Colonic mucosa (tissue), 4 donors: ENCODE measurements around the gene RASSF4. TPM values are rescaled to one million over a fixed set of nuclear protein-coding genes. Genes with fewer than 3 reads are reported as not detected.

Experiments
- DNase-seq: peaks from one replicate; pipeline ENCODE4 v3.0.0-alpha.2; 2020
- H3K27ac ChIP-seq: fragments of 200-600 bp; one replicate; pipeline ENCODE4 v1.8.0; 2021
- H3K27me3 ChIP-seq: fragments of 200-600 bp; one replicate; pipeline ENCODE4 v1.8.0; 2021
- H3K36me3 ChIP-seq: fragments of 200-600 bp; one replicate; pipeline ENCODE4 v1.8.0; 2021
- H3K4me1 ChIP-seq: fragments of 200-600 bp; one replicate; pipeline ENCODE4 v1.8.0; 2021; ENCODE audit warnings: mild to moderate bottlenecking
- H3K4me3 ChIP-seq: fragments of 200-600 bp; one replicate; pipeline ENCODE4 v1.8.0; 2021
- H3K9ac ChIP-seq, 2 donors: one replicate each; pipeline ENCODE4 v1.7.0; 2013; ENCODE audit warnings: control low read depth in 2 of 2, low read depth in 2 of 2, low read length in 2 of 2
- H3K9me3 ChIP-seq: fragments of 200-600 bp; one replicate; pipeline ENCODE4 v1.8.0; 2021
- CTCF ChIP-seq: fragments of 200-600 bp; IDR thresholded peaks from one replicate; pipeline ENCODE4 v1.8.0; 2022; ENCODE audit warnings: antibody characterized with exemption, mild to moderate bottlenecking
- intact Hi-C: fragments of 100-400 bp; cut with DNase I; formaldehyde crosslinking; loops from one replicate; pipeline ENCODE4 v1.14.1; 2022
- total RNA-seq, 2 donors: library from RNA; stranded (reverse); fragmentation: NEBNext Ultra II Directional in 1 of 2; extraction: Animal tissue kit (Norgen Biotek cat#: 25700) in 1 of 2; gene quantifications; one replicate each; pipeline ENCODE4 v1.2.1, GENCODE V29; 2021
- donor health status: healthy.
- donor health status: DM: no; HTN: no; CAD: no.
- donor health status: DM: no; HTN: no; CAD: no.

Gene RASSF4
- total RNA-seq, 2 donors from 2014 or later = 13.1 to 19.9 TPM

DNA sequence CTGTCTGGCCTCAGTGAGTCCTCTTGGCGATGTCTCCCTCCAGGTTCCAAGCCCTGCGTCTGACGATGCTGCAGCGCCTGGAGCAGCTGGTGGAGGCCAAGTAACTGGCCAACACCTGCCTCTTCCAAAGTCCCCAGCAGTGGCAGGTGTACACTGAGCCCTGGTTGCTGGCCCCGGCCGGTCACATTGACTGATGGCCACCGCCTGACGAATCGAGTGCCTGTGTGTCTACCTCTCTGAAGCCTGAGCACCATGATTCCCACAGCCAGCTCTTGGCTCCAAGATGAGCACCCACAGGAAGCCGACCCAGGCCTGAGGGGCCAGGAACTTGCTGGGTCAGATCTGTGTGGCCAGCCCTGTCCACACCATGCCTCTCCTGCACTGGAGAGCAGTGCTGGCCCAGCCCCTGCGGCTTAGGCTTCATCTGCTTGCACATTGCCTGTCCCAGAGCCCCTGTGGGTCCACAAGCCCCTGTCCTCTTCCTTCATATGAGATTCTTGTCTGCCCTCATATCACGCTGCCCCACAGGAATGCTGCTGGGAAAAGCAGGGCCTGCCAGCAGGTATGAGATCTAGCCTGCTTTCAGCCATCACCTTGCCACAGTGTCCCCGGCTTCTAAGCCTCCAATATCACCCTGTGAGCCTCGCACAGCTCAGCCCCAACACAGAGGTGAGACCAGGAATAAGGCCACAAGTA is 33.8 kb downstream of the RASSF4 start:
- TF ChIP-seq CTCF = no peak
- Histone ChIP-seq H3K9me3 (no peaks in the 10 kb centered on the region), H3K4me1 (no peaks in the 10 kb centered on the region), H3K36me3 (no peaks in the 10 kb centered on the region), H3K27me3 (no peaks in the 10 kb centered on the region), H3K4me3 (no peak overlapping the region), H3K27ac (no peak overlapping the region), H3K9ac (no peak overlapping the region)
- intact Hi-C loops = no loop called here
- no peak for DNase-seq

DNA sequence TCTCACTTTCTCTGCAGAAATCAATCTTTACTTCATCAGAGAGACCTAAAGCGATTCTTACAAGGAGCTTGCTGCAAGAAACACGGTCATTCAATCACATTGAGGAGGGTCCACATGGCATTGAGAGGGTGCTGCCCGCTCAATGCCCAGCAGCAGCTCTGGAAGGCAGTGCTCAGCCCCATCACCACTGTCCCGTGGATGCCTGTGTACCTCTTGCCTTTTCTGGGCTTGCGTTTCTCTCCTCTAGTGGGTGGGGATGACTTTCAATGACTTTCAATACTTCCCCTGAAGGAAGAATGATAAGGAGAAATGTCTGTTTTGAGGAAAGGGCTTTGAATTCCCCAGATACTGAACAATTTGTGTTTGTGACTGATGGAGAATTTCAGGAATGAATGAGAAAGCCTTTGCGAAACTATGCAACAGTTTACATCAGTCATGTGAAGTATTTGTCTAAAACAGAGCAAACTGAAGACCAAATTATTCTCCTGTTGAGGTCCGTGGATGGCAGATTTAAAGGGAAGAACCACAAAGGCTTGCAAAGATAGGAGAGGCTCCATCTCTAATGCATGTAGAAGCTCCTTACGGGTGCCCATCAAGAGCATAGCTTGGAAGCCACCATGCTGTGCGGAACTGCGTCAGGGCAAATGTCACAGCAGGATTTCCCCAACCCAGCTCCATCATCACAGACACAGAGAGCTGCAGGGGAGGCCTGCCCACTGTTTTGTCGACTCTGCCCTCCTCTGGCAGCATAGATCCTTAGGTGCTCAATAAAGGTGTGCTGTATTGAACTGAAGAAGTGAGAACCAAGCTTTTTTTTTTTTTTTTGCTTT is 34.5 kb downstream of the RASSF4 start:
- H3K9ac ChIP-seq = no peak overlapping the region
- no peak overlapping the region for H3K27ac ChIP-seq
- DNase-seq = no peak
- intact Hi-C loops = no loop called here
- H3K27me3 ChIP-seq = no peaks in the 10 kb centered on the region
- no peak for TF ChIP-seq CTCF
- no peaks in the 10 kb centered on the region for H3K4me1 ChIP-seq
- H3K4me3 ChIP-seq = no peak overlapping the region
- H3K9me3 ChIP-seq = no peaks in the 10 kb centered on the region
- no peaks in the 10 kb centered on the region for H3K36me3 ChIP-seq

DNA sequence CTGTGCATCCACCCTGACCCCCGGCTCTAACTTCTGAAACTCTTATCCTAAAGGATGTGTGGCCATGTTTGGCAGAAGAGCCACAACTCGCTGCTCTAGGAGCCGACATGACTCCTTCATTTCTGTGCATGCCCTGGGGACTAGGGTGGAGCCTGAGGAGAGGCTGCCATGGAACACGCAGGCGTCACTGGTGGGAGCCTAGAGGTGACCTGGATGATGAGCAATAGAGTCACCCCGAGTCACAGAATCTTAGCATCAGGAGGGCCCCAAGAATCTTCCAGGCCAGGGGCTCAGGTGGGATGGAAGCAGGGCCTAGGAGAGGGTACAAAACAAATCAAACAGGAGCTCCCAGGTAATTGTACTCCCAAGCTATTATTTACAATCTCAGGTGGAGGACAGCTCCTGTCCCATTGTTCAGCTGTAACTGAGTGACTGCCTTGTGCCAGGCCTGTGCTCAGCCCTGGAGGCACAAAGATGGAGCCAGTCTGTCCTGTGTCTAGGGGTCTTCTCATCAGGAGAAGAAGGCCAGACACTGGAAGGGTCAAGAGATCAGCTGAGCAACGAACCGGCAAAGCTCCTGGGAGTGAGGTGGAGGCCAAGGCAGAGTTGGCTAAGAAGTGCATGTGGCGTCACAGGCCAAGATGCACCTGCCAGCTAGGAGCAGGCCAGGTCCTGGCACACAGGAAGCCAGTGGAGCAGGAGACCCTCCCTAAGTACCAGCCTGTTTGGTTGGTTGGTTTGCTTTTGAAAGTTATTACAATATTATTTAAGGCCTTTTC is 35.3 kb downstream of the RASSF4 start:
- H3K9me3 ChIP-seq = no peaks in the 10 kb centered on the region
- peak overlapping the region; percentile 61 for H3K27ac ChIP-seq
- no peak overlapping the region for H3K9ac ChIP-seq
- no peaks in the 10 kb centered on the region for H3K36me3 ChIP-seq
- DNase-seq = no peak
- no peak overlapping the region for H3K4me3 ChIP-seq
- intact Hi-C loops = no loop called here
- no peaks in the 10 kb centered on the region for H3K27me3 ChIP-seq
- no peaks in the 10 kb centered on the region for H3K4me1 ChIP-seq
- no peak for TF ChIP-seq CTCF

- Histone ChIP-seq H3K9me3 (no peaks in the 10 kb centered on the region), H3K9ac (no peak overlapping the region), H3K27me3 (no peaks in the 10 kb centered on the region), H3K36me3 (no peaks in the 10 kb centered on the region), H3K4me3 (no peak overlapping the region), H3K27ac (peak overlapping the region; percentile 61), H3K4me1 (no peaks in the 10 kb centered on the region)
- DNase-seq = no peak
- TF ChIP-seq CTCF = no peak
- intact Hi-C loops = no loop called here
Measured at GRCh38 chr10:44995581-44995913, 35.9 kb downstream of the RASSF4 start.

DNA sequence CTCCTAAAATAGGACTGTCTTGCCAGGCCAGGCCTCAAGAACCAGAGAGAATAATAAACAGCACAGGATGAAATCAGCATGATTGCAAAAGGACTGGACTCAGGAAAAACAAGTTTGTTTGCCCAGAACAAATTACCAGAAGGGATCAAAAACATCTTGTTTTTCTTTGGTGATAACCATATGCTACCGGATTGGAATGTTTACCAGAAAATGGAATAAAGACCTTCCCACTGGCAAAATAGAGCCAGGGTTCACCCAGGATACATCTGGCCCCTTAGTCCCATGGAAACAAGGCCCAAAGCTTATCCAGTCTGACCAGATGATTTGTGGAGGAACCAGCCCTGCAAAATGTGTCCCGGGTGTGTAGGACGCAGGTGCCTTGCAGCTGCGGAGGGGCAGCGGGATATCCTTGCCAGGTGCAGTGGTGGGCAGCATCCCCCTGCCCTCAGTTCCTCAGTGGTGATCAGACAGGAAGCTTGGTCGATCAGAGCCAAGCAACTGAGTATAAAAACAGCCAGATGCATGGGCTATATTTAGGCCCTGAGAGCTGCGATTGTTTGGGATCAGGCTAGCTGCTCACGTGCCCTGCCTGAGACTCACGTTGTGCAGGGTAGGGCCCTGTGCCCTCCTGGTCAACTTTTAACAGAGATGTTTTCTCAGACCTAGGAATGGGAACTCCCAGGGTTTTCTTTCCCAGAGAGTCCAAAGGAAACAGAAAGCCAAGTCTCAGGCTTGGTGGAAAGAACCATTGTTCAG is 36.5 kb downstream of the RASSF4 start:
- H3K27ac ChIP-seq = peak overlapping the region; percentile 61
- no peak for TF ChIP-seq CTCF
- no peak overlapping the region for H3K4me3 ChIP-seq
- no peak for DNase-seq
- no peak overlapping the region for H3K9ac ChIP-seq
- no peaks in the 10 kb centered on the region for H3K36me3 ChIP-seq
- intact Hi-C loops = no loop called here
- H3K9me3 ChIP-seq = no peaks in the 10 kb centered on the region
- H3K27me3 ChIP-seq = no peaks in the 10 kb centered on the region
- H3K4me1 ChIP-seq = no peaks in the 10 kb centered on the region
